SU-DHL-6 (cell line): ENCODE data around the gene TTLL13.
A peak's percentile ranks its signal among the peaks of the same experiment; 100 is the strongest.
"Not testable (repeated sequence)": the region's sequence is repeated elsewhere in the genome, so short reads cannot be mapped to it uniquely, and the experiment has no call there.

Source experiments
- H2AFZ ChIP-seq: fragments of 200-600 bp; sonication (generic); 2 replicates; pipeline ENCODE4 v1.6.1; 2014; ENCODE audit warnings: low read depth, mild to moderate bottlenecking, moderate library complexity, mixed read lengths, antibody characterized with exemption, low read length; ENCODE audit not compliant: severe bottlenecking
- H3F3A ChIP-seq: fragments of 200-600 bp; shearing (Covaris generic); 2 replicates; pipeline ENCODE4 v1.6.0; 2016; ENCODE audit warnings: antibody characterized with exemption, mild to moderate bottlenecking; ENCODE audit not compliant: insufficient read depth
- H3K27ac ChIP-seq: fragments of 200-600 bp; sonication (generic); 2 replicates; pipeline ENCODE4 v1.5.1; 2016; ENCODE audit warnings: low read depth, mild to moderate bottlenecking, low read length, moderate library complexity, mixed read lengths
- H3K27me3 ChIP-seq: fragments of 200-600 bp; sonication (generic), shearing (Covaris generic); 2 replicates; pipeline ENCODE4 v1.6.0; 2014; ENCODE audit warnings: mild to moderate bottlenecking, low read length
- H3K36me3 ChIP-seq: fragments of 200-600 bp; sonication (generic); 2 replicates; pipeline ENCODE4 v1.6.1; 2014; ENCODE audit warnings: mild to moderate bottlenecking, low read length, mixed read lengths
- H3K4me2 ChIP-seq: fragments of 300-600, 200-600 bp; shearing (Covaris generic), sonication (generic); 2 replicates; pipeline ENCODE4 v1.6.0; 2014; ENCODE audit warnings: low read length, low read depth, mild to moderate bottlenecking; ENCODE audit not compliant: poor library complexity, severe bottlenecking
- H3K4me3 ChIP-seq: fragments of 200-600 bp; sonication (generic); 2 replicates; pipeline ENCODE4 v1.5.1; 2014; ENCODE audit warnings: antibody characterized with exemption, low read length, mild to moderate bottlenecking, mixed read lengths; ENCODE audit not compliant: insufficient read depth, poor library complexity, severe bottlenecking
- H3K79me2 ChIP-seq: fragments of 200-600 bp; sonication (generic); 2 replicates; pipeline ENCODE4 v1.6.1; 2014; ENCODE audit warnings: mild to moderate bottlenecking, low read length, moderate library complexity; ENCODE audit not compliant: insufficient read depth
- H3K9ac ChIP-seq: fragments of 200-600 bp; sonication (generic); 2 replicates; pipeline ENCODE4 v1.7.0; 2014; ENCODE audit warnings: mild to moderate bottlenecking, low read length
- H3K9me2 ChIP-seq: fragments of 200-600 bp; sonication (generic); replicated peaks from 2 replicates; pipeline ENCODE4 v1.6.1; 2014; ENCODE audit warnings: low read length; ENCODE audit not compliant: insufficient read depth
- H3K9me3 ChIP-seq: fragments of 200-600 bp; sonication (generic); 2 replicates; pipeline ENCODE4 v1.6.1; 2014; ENCODE audit warnings: low read length, mixed read lengths; ENCODE audit not compliant: insufficient read depth
- H4K20me1 ChIP-seq: fragments of 200-600 bp; sonication (generic); 2 replicates; pipeline ENCODE4 v1.6.1; 2014; ENCODE audit warnings: low read depth, mild to moderate bottlenecking, antibody characterized with exemption, low read length, moderate library complexity, mixed read lengths
- CTCF ChIP-seq: fragments of 200-600 bp; sonication (generic); IDR thresholded peaks from one replicate; pipeline ENCODE4 v1.5.1; 2017; ENCODE audit warnings: antibody characterized with exemption, mild to moderate bottlenecking, low read length, moderate library complexity; ENCODE audit not compliant: insufficient read depth, poor library complexity, severe bottlenecking
- EZH2phosphoT487 ChIP-seq: fragments of 200-600 bp; sonication (generic), shearing (Covaris generic); conservative IDR thresholded peaks from 2 replicates; pipeline ENCODE4 v1.6.1; 2018; ENCODE audit warnings: mild to moderate bottlenecking, antibody characterized with exemption, low read length, moderate library complexity, mixed read lengths

The TTLL13 gene

GRCh38 chr15:90293040-90293810 is 43.9 kb downstream of the TTLL13 start:
- not testable (repeated sequence) for H3K27ac ChIP-seq, H3K79me2 ChIP-seq, H3K4me2 ChIP-seq, H3K36me3 ChIP-seq, H3K4me3 ChIP-seq, H3K9me2 ChIP-seq, H3K9ac ChIP-seq, H3K9me3 ChIP-seq, H3F3A ChIP-seq, H4K20me1 ChIP-seq, H2AFZ ChIP-seq, H3K27me3 ChIP-seq
- TF ChIP-seq CTCF, result peak; percentile 74

- H3K9ac ChIP-seq, result no peak overlapping the region
- H3K79me2 ChIP-seq, result no peaks in the 10 kb centered on the region
- no peaks in the 10 kb centered on the region; the same call in 1 of the 2 replicates for H3K27me3 ChIP-seq
- H2AFZ ChIP-seq, result no peak overlapping the region
- no peak overlapping the region for H3K4me3 ChIP-seq
- no peak overlapping the region for H3K4me2 ChIP-seq
- H3K36me3 ChIP-seq, result no peaks in the 10 kb centered on the region
- H3K27ac ChIP-seq, result no peak overlapping the region
- TF ChIP-seq CTCF, result no peak
- no peak for TF ChIP-seq EZH2phosphoT487
- no peaks in the 10 kb centered on the region for H3K9me2 ChIP-seq
- H3F3A ChIP-seq, result 0 out of 2 replicates have a peak, but pooled peaks cover 4% of the 10 kb centered on the region
- H3K9me3 ChIP-seq, result no peaks in the 10 kb centered on the region
- H4K20me1 ChIP-seq, result no peaks in the 10 kb centered on the region
These were observed 44.8 kb downstream of the TTLL13 start for GRCh38 chr15:90294159-90294558.

GRCh38 chr15:90294601-90295269 is 45.4 kb downstream of the TTLL13 start:
- no peaks in the 10 kb centered on the region for H4K20me1 ChIP-seq
- no peak overlapping the region for H3K27ac ChIP-seq
- H3K4me2 ChIP-seq, result no peak overlapping the region
- H3K27me3 ChIP-seq, result no peaks in the 10 kb centered on the region; the same call in 1 of the 2 replicates
- no peak overlapping the region for H3K4me3 ChIP-seq
- no peaks in the 10 kb centered on the region for H3K9me2 ChIP-seq
- no peak overlapping the region for H3K9ac ChIP-seq
- H3K79me2 ChIP-seq, result no peaks in the 10 kb centered on the region
- H3K36me3 ChIP-seq, result no peaks in the 10 kb centered on the region
- H2AFZ ChIP-seq, result no peak overlapping the region
- 0 out of 2 replicates have a peak, but pooled peaks cover 4% of the 10 kb centered on the region for H3F3A ChIP-seq
- TF ChIP-seq EZH2phosphoT487 (no peak), CTCF (no peak)
- H3K9me3 ChIP-seq, result no peaks in the 10 kb centered on the region
